HUES64 (cell line): ENCODE data around the gene NTSR1.

Experiments
- H3K27ac ChIP-seq: 2 replicates; pipeline ENCODE4 v1.7.0; 2013; ENCODE audit warnings: low read depth, low read length, inconsistent platforms
- H3K27me3 ChIP-seq: 2 replicates; pipeline ENCODE4 v1.6.1; 2013; ENCODE audit warnings: mild to moderate bottlenecking, low read length; ENCODE audit not compliant: insufficient read depth
- H3K36me3 ChIP-seq: 2 replicates; pipeline ENCODE4 v1.6.1; 2013; ENCODE audit warnings: mild to moderate bottlenecking, low read length; ENCODE audit not compliant: insufficient read depth
- H3K4me1 ChIP-seq: 2 replicates; pipeline ENCODE4 v1.6.1; 2013; ENCODE audit warnings: mild to moderate bottlenecking, low read length, moderate library complexity; ENCODE audit not compliant: insufficient read depth
- H3K4me3 ChIP-seq: 2 replicates; pipeline ENCODE4 v1.5.1; 2013; ENCODE audit warnings: mild to moderate bottlenecking, low read length, moderate library complexity
- H3K9ac ChIP-seq: 2 replicates; pipeline ENCODE4 v1.6.1; 2013; ENCODE audit warnings: mild to moderate bottlenecking, low read depth, low read length
- H3K9me3 ChIP-seq: 2 replicates; pipeline ENCODE4 v1.6.1; 2013; ENCODE audit warnings: low read depth, low read length; ENCODE audit not compliant: insufficient read depth
- WGBS: fragments of 150-250, 120-280 bp; methylation state at CpG from one replicate; pipeline ENCODE4 v1.1.7; 2013; ENCODE audit warnings: missing lambda C conversion rate; 5-methylcytosine and 5-hydroxymethylcytosine counted together

The NTSR1 gene

DNA sequence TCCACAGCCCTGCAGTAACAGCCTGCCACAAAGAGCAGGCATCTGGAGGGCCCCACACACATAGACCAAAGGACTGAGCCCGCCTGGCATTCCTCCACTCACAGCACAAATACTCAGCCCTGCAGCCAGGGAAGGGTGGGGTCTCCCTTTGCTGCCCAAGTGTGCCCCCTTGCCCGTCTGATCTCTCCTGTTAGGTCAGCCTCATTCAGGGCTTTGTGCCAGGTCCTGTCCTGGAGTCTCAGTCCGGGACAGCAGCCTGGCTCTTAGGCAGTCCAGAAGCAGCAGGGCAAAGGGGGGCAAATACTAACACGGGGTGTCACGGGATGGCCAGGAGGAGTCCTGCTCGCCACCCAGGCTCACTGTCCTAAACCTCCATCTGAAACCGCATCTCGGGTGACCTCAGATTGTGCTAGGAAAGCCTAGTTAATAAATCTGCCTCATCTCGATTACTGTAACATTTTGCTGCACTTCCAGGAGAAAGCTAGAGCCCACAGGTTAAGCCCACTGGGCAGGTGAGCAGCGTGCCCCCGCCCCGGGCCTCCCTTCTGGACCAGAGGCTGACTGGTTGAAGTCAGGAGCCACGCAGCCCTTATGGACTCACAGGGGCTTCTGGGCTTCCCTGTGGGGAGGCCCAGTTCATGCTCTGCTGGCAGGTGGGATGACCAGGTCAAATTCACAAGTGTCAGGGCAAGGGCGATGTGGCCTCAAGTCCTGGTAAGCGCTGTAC lies 92.8 kb downstream of the NTSR1 start:
- H3K4me1 ChIP-seq = no peaks in the 10 kb centered on the region

DNA sequence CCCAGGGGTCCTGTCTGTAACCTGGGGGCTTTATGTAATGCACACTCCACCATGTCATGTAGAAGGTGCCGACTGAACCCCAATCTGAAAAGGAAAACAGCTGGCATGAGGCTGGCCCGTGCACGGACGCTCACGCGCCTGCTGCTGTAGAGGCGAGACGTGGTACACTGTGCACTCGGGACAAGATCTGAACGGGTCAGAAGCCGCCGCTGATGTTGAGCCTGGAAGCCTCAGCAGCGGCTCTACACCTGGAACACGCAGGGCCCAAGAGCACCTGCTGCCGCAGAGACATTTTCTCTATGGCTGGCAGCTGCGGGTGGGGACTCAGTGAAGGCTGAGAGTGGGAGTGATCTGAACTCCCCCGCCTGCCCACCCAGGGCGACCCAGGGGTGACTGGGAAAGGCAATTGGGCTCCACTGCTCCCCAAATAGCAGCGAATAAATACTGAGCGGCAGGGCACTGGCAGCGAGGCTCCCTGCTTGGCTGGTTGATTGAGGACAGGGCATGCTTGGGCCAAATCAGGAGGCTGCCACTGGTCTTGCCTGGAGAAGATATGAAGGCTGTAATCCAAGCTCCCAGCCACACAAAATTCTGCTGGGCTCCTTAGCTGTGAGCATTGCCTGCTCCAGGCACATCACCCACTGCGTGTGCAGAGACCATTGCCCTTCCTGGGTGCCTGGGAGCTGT lies 93.5 kb downstream of the NTSR1 start:
- Histone ChIP-seq H3K27ac (no peak overlapping the region), H3K36me3 (peaks cover 34% of the 10 kb centered on the region), H3K4me3 (no peak overlapping the region), H3K9ac (no peak overlapping the region), H3K4me1 (no peaks in the 10 kb centered on the region), H3K9me3 (no peaks in the 10 kb centered on the region), H3K27me3 (peaks cover 6% of the 10 kb centered on the region; the same call in 1 of the 2 replicates)
- WGBS = 92% methylated on average over 22 of the region's 22 CpGs

More for the DNA sequence above, 92.8 kb downstream of the NTSR1 start:
- Histone ChIP-seq H3K9me3 (no peaks in the 10 kb centered on the region), H3K36me3 (peaks cover 34% of the 10 kb centered on the region), H3K9ac (no peak overlapping the region), H3K4me3 (no peak overlapping the region), H3K27me3 (peaks cover 6% of the 10 kb centered on the region; the same call in 1 of the 2 replicates), H3K27ac (no peak overlapping the region)
- WGBS = 94% methylated on average over 15 of the region's 15 CpGs

DNA sequence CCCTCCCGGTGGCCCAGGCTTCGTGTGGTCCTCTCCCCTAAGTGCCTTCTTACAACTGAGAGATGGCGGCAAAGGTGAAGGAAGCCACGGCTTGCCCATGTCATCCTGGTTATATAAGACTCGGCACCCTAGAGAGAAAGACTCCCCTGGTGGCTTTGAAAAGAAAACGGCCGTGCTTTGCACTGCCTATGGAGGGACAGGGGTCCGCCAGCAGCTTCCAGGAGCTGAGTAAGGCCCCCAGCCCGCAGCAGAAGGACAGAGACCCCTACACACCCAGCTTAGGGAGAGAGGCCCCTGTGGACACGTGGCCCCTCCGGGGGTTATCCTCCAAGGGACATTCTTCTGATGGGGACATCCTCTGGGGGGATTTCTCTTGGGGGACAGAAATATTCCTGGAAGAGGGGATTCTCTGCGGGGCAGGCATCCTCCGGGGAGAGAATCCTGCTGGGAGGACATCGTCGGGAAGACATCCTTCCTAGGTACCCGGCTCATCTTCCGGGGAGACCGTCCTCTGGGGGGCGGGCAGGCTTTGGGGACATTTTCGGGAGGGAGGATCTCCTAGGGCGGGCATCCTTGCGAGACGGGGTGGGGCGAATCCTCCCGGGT lies 95.5 kb downstream of the NTSR1 start:
- peaks cover 23% of the 10 kb centered on the region for H3K36me3 ChIP-seq
- no peak overlapping the region for H3K27ac ChIP-seq
- H3K27me3 ChIP-seq = peaks cover 6% of the 10 kb centered on the region; the same call in 1 of the 2 replicates
- 25% methylated on average over 22 of the region's 25 CpGs for WGBS
- H3K4me1 ChIP-seq = no peaks in the 10 kb centered on the region
- H3K9me3 ChIP-seq = no peaks in the 10 kb centered on the region
- H3K4me3 ChIP-seq = peak overlapping the region; percentile 46
- H3K9ac ChIP-seq = no peak overlapping the region

DNA sequence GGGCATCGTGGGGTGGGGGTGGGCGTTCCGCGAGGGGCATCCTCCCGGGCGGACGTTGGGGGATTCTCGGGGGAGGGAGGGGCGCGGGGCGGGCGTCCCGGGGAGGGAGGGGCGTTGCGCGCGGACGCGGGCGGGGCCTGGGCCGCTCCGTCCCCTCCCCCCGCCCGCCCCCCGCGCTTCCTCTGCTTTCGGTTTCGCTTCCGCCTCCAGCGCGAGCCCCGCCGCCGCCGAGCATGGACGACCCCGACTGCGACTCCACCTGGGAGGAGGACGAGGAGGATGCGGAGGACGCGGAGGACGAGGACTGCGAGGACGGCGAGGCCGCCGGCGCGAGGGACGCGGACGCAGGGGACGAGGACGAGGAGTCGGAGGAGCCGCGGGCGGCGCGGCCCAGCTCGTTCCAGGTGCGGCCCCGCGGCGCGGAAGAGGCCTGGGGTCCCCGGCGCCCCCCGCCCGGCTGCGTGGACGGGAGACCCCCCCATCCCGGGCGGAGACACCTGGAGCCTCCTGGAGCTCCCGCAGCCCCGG lies 96.1 kb downstream of the NTSR1 start, which contains the start of gene OGFR:
TSS of gene OGFR (plus strand) at position 209 of the 528 bp plus-strand sequence. CDS start at position 234, 25 bp downstream.
- H3K36me3 ChIP-seq = peaks cover 23% of the 10 kb centered on the region
- no peak within 1 kb of the TSS for H3K27ac ChIP-seq
- WGBS = under 1% methylated on average over 68 of the region's 77 CpGs
- no peaks in the 10 kb centered on the region for H3K4me1 ChIP-seq
- H3K9ac ChIP-seq = peak within 1 kb of the TSS; percentile 64; the same call in 1 of the 2 replicates
- H3K27me3 ChIP-seq = peaks cover 6% of the 10 kb centered on the region; the same call in 1 of the 2 replicates
- H3K9me3 ChIP-seq = no peaks in the 10 kb centered on the region
- peak within 1 kb of the TSS; percentile 92 for H3K4me3 ChIP-seq

DNA sequence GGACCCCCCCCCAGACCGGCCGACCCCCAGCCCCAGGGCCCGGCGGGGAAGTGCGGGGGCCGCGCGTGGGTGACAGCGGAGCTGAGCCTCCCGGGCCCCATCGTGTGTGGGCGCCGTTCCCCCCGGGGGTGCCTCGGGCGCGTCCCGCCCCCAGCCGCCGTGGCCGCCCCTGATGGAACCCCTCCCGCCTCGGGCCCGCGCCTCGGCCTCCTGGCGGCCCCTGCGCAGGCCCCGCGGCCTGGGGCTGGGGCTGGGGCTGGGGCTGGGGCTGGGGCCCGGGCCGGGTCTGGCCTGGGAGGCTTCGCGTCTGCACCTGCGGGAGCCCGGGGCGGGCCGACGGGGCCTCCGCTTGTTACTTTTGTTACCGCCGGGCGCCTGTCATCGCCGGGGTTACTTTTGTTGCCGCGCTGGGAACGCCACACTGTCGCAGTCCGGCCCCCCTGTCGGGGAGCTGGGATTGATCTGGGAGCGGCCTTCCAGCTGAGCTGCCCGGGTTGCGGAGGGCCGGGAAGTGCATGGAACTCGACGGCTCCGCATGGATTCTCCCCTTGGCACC lies 96.6 kb downstream of the NTSR1 start:
- Histone ChIP-seq H3K4me3 (peak overlapping the region; percentile 92), H3K36me3 (peaks cover 23% of the 10 kb centered on the region), H3K9me3 (no peaks in the 10 kb centered on the region), H3K9ac (no peak overlapping the region), H3K27me3 (peaks cover 6% of the 10 kb centered on the region; the same call in 1 of the 2 replicates), H3K27ac (no peak overlapping the region), H3K4me1 (no peaks in the 10 kb centered on the region)
- WGBS = under 1% methylated on average over 58 of the region's 58 CpGs

DNA sequence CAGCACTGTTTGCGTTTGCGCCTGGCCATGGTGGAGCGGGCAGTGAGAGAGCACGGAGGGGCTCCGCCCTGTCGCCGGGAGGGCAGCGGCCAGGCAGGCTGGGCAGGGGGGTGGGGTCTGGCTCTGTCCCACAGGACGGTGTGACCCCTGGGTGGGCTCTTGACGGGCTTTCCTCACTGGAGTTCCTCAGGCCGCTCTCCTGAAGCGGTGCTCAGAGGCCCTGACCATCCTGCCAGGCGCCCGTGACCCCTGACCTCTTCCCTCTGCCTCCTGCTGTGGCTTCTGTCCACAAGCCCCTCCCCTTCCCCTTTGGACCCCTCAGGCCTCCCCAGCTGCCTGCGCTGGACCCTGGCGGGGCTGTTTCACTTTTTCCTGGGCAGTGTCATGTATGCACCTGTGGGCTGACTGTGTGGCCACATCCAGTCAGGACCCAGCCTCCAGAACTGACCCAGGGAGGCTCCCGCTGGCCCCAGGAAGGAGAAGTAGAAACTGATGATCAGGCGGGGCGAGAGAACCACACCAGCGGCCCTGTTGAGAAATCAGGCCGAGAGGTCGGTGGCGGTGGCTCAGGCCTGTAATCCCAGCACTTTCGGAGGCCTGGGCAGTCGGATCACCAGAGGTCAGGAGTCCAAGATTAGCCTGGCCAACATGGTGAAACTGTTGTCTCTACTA lies 97.2 kb downstream of the NTSR1 start:
- Histone ChIP-seq H3K27ac (no peak overlapping the region), H3K4me3 (peak overlapping the region; percentile 92), H3K36me3 (peaks cover 22% of the 10 kb centered on the region), H3K4me1 (no peaks in the 10 kb centered on the region), H3K9me3 (no peaks in the 10 kb centered on the region), H3K9ac (no peak overlapping the region), H3K27me3 (peaks cover 6% of the 10 kb centered on the region; the same call in 1 of the 2 replicates)
- WGBS = 31% methylated on average over 25 of the region's 25 CpGs

DNA sequence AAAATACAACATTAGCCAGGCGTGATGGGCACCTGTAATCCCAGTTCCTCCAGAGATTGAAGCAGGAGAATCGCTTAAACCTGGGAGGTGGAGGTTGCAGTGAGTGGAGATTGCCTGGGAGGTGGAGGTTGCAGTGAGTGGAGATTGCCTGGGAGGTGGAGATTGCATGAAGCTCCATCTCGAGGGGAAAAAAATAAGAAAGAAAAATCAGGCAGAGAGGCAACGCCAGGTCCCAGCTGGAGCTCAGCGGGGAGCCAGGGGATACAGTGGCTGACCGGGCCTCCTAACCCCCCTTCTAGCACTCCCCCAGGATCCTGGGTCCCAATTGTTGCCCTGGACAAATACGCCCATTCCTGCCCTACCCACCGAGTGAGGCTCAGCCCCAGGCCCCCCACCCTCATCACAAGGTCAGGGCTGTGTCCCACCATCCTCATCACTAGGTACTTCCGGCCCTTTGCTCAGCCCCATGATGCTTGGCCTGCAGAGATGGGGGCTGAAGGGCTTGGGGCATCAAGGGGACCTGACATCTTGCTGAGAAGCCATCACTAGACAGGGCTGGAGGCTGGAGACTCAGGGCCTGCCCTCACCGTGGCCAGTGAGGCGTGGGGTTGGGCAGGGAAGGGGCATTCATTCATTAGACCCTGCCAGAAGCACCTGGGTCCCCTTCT lies 97.9 kb downstream of the NTSR1 start:
- 71% methylated on average over 11 of the region's 11 CpGs for WGBS
- Histone ChIP-seq H3K9ac (no peak overlapping the region), H3K4me1 (no peaks in the 10 kb centered on the region), H3K9me3 (no peaks in the 10 kb centered on the region), H3K27ac (no peak overlapping the region), H3K4me3 (no peak overlapping the region), H3K36me3 (peaks cover 22% of the 10 kb centered on the region), H3K27me3 (peaks cover 6% of the 10 kb centered on the region; the same call in 1 of the 2 replicates)

DNA sequence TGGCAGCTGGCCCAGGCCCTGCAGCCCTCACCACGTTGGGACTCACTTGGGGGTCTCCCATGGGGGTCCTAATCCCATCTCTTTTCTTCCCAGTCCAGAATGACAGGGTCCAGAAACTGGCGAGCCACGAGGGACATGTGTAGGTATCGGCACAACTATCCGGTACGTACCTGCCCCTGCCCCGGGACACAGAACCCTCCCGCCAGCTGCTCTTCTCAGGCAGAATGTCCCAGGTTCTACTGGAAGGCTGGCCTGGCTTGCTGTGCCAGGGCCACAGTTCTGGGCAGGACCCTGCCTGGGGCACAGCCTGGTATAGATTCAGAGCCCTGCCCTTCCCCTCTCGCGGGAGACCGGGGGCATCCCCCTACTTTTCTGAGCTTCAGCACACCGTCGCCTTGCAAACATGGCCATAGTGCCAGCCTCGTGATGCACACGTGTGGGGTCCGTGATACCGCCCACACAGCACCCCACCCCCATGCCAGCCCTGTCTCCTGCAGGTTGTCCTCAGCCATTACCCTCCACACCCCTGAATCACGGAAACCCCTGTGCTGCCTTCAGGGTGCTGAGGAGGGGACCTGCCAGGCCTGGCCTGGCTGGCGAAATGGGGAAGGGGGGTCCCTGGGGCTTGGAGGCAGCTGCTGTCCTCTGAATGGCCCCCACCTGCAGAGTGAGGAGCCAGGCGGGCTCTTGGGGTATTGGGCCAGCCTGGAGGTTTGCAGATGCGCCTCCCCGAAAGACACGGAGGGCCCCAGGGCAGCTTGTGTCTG lies 99.0 kb downstream of the NTSR1 start:
- H3K36me3 ChIP-seq = peaks cover 29% of the 10 kb centered on the region
- H3K9ac ChIP-seq = no peak overlapping the region
- H3K4me3 ChIP-seq = no peak overlapping the region
- H3K4me1 ChIP-seq = no peaks in the 10 kb centered on the region
- WGBS = 93% methylated on average over 23 of the region's 23 CpGs
- H3K27ac ChIP-seq = no peak overlapping the region
- H3K9me3 ChIP-seq = no peaks in the 10 kb centered on the region
- H3K27me3 ChIP-seq = peaks cover 6% of the 10 kb centered on the region; the same call in 1 of the 2 replicates

DNA sequence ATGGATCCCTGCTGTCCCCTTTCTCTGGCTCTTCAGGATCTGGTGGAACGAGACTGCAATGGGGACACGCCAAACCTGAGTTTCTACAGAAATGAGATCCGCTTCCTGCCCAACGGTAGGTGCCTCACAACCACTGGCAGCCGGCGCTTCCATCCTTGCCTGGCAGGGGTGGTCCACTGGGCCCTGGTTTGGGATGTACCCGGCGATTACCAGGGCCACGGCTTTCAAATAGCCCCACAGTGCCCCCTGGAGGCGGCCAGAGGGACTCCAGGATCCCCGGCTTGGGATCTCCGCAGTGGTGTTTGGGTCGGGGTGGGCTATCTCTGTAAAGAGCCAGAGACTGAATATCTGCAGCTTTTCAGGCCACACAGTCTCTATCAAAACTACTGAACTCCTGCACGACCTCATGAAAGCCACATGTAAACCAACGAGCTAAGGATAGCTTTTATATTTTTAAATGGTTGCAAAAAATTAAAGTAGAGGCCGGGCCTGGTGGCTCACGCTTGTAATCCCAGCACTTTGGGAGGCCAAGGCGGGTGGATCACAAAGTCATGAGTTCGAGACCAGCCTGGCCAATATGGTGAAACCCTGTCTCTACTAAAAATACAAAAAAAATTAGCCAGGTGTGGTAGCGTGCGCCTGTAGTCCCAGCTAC lies 99.7 kb downstream of the NTSR1 start:
- no peak overlapping the region for H3K9ac ChIP-seq
- H3K9me3 ChIP-seq = no peaks in the 10 kb centered on the region
- H3K27ac ChIP-seq = no peak overlapping the region
- no peak overlapping the region for H3K4me3 ChIP-seq
- peaks cover 29% of the 10 kb centered on the region for H3K36me3 ChIP-seq
- no peaks in the 10 kb centered on the region for H3K4me1 ChIP-seq
- WGBS = 44% methylated on average over 21 of the region's 21 CpGs
- peaks cover 6% of the 10 kb centered on the region; the same call in 1 of the 2 replicates for H3K27me3 ChIP-seq
